GM18907 (cell line): ENCODE results near the gene PTX4.

ENCODE experiments used
- ATAC-seq: cut with Tn5 transposase; IDR thresholded peaks from one replicate; pipeline ENCODE4 v1.9.1; 2021; ENCODE audit warnings: mild to moderate bottlenecking, moderate library complexity; ENCODE audit not compliant: unreplicated experiment

The PTX4 gene

DNA sequence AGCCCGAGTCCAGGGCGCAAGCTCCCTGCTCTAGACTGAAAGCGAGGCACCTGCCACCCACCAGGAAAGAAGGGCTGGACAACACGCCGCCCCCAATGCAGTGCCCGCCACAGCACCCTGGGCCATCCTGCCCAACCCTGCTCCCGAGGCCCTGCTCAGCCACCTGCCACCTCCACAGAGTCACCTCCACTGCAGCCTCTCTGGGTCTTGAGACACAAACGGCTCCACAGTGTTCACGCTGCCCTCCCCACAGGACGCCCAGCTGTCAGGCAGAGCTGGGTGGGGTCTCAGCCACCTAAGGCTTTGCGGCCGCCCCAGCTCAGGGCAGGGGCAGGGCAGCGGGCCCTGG lies 23.2 kb downstream of the PTX4 start:
- no peak for ATAC-seq

DNA sequence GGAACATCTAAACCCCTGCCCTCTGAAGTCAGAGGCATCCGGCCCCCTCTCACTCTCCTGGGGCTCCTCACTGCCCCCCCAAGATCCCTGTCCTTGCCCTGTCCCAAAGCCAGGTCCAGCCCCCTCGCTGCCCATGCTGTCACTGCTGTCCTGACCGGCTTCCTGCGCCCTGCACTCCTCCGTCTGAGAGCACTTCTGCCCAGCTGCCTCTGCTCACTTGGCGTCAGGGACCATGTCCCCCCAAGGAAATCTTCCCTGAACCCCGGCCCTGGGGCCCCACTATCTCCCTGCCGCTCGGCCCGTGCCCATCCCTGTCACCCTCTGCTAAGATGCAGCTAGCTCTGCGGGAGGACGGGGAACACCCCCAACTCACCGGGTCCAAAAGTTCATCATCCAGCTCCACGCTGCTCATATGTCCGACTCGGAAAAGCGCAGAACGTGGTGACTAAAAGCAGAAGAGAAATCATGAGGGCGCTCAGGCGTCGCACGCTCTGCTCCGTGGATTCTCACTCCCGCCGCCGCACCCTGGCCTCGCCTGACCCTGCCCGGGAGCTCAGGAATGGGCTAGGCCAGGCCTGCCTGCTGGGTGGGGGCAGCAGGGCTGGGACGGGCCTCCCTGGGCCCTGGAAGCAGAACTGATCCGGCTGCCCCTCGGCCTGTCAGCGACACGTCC lies 23.7 kb downstream of the PTX4 start:
- no peak for ATAC-seq

DNA sequence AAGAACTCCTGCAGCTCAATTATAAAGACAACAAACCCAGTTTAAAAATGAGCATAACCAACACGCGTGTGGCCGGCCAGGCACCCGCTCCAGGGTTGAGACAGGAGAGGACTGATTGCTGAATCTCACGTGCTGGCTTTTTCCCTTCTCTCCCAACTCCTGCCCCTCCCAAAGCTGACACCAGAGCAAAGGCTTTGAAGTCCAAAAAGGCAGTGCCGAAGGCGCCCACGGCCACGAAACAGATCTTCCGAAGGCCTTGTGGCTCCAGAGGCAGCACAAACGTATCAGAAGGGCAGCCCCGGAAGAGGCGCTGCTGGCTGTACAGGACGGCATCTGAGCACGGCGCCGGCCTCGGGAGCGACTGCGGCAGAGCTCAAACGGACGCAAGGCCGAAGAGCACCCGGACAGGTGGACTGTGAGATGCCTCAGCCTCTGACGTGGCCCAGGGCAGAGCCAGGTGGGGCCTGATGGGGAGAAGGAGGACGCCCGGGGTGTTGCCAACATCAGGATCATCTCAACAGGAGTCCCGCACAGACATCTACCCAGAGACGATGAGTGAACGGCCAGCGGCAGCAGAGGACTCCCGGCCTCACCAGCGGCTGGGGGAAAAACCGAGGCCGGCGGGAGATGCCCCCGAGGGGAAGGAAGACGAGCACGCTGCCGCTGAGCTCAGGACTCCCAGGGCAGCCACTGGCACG lies 24.4 kb downstream of the PTX4 start:
- ATAC-seq: no peak

DNA sequence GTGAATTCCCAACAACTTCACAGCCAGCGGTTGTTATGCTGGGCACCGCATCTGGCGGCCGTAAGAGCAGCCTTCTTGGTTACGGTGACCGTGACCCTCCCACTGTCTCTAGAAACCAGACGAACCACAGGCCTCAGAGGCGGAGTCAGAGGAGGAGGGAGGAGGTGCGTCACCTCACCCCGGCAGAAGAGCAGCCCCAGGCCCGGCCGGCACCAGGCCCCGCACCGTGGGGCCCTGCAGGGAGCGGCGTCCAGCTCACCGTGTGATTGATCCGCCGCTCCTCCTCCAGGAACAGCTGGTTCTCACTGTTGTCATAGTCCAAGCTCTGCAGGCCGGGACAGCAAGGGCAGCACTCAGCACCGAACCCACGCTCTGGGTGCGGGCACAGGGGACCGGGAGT lies 27.6 kb downstream of the PTX4 start:
- ATAC-seq: no peak

DNA sequence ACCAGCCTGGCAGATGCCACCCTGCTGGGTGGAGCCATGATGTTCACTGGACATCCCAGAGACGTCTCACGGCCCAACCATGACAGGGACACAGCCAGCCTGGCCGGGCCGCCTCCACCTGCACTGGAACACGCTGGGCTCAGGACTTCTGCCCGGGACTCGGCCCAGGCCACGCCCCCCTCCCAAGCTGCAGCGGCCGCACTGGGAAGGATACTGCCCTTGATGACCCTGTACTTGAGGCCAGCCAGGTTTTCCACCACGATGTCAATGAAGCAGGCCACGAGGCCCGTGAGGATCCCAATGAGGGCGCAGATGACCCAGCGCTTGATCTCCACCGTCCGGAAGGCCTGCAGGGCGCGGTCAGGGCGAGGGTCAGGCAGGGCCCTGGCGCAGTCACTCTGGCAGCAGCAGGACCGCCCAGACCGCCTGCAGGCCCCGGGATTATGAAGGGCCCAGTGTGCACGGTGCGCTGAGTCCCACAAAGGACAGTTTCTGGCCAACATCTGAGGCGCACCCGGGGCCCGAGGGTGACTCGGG lies 28.1 kb downstream of the PTX4 start:
- no peak for ATAC-seq

DNA sequence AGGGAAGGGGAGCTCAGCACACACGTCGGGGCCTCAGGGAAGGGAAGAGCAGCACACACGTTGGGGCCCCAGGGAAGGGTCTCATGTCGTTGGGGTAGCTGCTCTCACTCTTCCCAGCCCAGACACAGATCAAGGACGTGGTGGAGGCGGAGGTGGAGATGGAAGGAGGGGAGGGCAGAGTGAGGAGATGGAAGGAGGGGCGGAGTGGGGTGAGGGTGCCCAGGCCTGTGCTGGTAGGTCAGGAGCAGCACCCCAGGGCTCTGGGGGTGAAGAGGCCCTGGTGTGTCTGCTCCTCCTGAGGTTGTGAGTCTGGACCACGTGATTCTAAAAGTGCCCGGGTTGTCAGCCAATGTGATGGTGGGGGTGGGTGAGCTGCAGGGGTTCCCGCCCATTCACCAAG lies 28.8 kb downstream of the PTX4 start:
- ATAC-seq: no peak

DNA sequence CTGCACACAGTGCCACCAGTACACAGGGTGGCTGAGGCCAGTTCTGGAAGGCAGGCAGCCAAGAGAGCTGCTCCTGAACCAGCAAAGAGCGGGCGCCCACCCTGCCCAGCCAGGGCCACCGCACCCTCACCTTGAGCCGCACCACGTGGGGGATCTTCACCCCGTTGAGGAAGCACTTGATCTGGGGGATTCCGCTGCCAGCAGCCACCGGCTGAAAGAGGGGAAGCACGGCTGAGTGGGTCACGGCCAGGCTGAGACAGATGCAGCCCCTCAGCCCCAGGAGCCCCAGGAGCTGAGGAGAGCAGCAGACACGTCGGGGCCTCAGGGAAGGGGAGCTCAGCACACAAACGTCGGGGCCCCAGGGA lies 29.8 kb downstream of the PTX4 start:
- ATAC-seq: no peak

DNA sequence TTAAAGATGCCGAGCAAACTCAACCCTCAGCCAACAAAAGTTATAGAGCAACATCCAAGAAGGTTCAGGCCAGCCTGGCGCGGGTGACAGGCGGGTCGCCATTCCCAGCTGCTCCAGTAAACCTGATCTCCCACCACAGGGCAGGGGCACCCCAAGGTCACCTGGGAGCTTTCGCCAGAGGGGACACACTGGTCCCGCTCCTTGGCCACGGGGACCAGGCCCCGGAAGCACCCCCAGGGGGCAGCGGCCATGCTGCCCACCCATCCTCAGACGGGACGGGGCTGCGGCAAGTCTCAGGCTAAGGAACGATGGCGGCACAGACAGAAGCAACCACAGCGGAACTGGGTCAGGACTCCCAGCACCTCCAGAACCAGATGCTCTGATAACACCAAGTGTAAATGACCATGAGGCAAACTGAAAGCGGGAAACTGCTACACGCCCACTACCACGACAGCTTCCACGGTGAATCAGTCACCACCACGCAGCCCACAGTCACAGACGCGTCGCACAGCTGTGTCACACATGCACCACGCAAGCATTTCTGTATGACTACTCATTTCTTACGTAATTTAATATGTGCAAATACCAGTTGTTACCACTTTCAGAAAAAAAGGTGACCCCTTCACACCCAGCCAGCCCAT lies 30.3 kb downstream of the PTX4 start:
- ATAC-seq: no peak

DNA sequence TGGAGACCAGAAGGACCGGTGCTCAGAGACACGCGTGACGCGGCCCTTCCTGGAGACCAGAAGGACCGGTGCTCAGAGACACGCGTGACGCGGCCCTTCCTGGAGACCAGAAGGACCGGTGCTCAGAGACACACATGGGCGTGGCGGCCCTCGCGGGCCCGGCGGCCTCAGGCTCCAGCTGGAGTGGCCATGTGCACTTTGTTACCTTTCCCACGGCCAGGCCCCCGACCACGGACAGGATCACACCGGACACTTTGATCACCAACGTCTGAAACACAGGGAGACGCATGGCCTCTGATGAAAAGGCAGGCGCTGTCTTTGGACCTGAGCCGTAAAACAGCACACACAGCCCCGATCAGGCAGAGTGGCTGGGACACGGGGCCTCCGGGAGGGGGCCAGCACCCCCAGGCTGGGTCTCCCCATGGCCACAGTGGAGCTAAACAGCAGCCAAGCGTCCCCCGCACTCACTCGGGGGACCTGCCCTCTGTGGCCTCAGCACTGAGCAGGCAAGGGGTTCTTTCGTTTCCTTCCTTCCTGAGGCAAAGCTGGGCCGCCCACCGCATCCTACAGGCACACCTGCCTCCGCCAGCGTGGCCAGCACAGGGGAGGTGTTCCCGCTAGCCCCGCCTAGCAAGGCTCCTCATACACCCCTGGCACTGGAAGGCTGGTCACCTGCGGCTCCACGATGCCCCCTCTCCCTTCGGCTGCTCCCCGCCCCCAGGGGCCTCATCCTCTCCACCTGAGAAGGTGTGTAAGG lies 31.1 kb downstream of the PTX4 start:
- ATAC-seq: no peak

DNA sequence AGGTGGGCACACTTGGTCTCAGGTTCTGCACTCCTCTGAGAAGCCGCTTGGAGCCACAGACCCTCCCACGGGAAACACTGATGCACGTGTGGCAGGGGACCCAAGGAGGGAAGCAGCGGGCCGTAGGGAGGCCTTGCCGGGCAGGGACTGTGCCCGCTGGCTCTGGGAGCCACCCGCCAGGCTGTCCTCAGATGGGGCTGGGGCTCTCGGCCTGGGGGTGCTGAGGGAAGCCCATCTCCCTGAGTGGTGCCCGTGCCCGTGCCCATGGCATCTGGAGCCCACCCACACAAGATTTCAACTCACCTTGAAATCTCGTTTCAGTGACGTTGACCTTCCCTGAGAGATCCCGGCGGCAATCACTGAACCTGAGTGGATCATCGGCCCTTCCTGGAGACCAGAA lies 31.8 kb downstream of the PTX4 start:
- ATAC-seq: no peak

DNA sequence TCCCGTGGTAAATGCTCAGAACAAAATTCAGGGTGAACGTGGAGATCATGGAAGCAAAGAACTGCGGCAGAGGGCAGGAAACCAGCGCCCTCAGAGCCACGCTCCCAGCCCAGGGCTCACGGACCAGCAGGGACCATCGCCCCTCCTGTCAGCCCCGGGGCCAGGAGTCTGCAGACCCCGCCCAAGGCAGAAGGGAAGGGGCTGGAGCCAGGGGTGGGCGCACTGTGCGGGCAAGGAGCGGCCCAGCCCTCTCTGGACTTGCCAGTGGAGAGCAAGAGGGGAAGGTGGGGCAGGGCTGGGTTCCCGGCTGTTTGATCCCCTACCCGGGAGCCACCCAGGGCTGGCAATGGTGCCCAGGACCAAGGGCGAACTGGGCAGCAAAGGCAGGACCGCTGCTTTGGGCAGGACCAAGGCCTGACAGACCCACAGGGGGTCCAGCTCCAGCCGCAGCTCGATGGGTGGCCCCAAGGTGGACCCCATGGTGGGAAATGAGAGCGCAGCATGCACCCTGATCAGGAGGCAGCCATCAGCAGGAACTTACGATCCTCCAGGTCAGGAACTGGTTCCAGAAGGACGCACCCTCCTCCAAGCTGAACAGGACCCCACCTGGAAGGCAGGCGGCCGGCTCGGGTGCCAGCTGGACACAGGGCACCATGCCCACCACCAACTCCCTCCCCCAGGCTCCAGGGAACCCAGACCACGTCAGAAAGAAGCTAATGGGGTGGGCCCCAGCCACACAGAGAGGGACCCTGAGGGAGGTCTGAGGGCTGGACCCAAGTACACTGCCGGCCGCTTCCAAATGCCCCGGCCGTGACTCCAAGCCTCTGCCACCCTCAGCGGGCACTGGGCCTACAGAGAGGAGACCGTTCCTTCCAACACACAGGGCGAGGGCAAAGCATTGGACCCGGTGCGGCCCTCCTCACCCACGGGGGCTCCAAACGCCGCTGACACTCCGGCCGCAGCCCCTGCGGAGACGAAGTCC lies 33.3 kb downstream of the PTX4 start:
- ATAC-seq: no peak

DNA sequence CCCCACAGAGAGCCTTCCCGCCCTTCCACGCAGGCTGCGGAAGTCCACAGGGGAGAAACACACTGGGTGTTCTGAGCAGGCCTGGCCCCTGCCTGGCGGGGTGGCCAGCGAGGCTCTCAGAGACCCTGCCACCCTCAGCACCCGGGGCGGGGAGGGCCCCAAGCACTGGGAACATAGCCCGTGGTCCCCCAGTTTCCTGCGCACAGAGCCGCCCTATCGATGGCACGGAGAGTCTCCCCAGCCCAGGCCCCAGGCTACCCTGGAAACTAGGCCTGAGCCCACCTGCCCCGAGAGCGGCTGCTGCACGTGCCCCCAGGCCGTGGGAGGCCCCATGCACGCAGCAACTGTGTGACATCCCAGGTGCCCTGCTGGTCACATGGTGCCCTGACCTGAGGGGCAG lies 34.2 kb downstream of the PTX4 start:
- no peak for ATAC-seq

DNA sequence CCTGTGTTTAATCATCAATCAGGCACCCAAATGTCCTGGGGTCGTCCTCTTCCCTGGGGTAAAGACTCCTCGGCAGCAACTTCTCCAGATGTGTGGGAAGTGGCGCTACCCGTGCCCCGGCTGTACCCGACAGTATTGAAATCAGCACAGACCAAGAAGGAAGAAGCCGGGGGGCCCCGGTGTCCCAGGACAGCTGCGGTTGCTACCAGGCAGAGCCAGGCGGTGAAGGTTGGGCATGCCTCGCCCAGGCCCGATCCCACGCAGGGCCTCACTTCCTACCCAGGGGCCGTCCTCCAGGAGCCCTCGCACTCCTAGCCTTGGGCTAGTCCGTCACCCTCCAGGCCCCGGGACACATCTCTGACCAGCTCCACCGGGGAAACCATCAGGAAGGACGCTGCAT lies 35.4 kb downstream of the PTX4 start:
- ATAC-seq: no peak

DNA sequence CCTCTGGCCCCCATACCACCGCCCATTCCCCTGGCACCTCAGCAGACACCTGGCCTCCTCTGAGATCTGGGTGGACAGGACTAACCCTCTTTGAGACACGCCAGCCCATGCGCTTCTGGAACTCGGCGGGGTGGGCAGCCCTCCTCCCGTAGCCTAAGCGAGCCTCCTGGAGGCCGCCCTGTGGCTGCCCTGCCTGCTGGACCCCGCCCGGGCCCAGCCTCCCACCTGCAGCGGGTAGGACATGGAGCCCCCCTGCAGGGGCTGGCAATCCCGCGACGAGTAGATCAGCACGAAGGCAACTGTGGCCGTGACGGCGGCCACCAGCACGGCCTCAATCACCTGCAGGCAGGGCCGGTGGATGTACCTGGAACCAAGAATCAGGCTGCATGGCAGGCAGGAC lies 36.2 kb downstream of the PTX4 start:
- ATAC-seq: no peak

DNA sequence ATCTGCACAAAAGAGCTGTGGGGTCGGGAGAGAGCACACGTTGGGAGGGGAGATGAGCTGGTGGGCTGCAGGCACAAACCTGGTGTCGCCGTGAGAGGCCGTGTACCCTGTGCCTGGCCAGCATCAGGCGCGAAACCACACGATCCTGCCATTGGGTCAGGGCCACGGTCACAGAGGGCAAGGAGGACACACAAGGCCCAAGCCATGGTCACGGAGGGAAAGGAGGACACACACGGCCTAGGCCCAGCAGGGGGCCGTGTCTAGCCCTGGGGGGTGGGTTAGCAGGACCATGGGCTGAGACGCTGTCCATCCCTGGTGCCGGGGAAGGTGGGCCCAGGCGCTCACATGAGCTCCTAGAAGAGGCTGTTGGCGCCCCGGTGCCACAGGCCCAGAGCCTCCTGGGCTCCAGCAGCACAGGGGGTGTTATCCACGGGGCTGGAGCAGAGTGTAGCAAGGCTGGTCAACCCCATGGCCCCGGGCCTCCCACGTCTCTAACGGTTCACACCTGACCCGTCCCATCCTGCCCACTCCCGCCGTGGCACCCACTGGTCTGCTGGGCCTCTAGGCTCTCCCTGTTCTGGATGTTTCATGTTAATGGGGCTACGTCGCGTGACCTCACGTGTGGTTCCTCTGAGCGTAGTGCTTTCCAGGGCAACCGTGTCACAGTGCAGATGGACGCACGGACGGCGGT lies 36.9 kb downstream of the PTX4 start:
- ATAC-seq: no peak

DNA sequence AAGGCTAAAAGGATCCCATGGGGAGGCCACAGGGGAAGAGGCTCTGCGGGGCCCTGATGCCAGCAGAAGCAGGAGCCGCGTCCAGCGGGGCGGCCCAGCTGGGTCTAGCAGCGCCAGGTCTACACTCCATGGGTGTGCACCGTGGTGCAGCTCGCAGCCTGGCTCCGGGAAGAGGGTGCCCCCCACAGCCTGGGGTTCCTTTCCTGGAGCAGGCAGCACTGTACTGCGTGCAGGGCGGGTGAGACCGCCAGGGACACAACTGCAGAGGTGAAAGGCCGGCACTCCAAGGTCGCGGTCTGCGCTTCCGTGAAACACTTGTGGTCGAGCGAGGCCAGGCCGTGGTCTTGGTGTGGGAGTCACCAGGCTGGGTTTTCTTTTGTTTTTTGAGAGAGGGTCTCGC lies 37.9 kb downstream of the PTX4 start:
- ATAC-seq: no peak

DNA sequence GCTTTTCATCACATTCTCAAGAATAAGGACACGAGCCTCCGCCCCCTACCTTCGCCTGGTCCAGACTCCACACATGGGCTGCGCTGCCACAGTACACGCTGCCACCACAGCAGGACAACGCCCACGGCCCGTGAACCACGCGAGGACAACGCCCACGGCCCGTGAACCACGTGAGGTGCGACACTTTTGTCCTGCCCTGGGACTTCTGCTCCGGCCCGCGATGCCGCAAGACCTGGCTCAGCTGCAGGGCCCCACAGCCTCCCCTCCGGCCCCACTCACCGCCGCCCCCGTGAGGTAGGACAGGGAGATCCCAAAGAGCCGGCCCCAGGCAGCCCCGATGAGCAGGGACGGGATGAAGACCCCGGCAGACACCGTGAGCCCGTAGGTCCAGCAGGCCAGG lies 38.5 kb downstream of the PTX4 start:
- no peak for ATAC-seq

DNA sequence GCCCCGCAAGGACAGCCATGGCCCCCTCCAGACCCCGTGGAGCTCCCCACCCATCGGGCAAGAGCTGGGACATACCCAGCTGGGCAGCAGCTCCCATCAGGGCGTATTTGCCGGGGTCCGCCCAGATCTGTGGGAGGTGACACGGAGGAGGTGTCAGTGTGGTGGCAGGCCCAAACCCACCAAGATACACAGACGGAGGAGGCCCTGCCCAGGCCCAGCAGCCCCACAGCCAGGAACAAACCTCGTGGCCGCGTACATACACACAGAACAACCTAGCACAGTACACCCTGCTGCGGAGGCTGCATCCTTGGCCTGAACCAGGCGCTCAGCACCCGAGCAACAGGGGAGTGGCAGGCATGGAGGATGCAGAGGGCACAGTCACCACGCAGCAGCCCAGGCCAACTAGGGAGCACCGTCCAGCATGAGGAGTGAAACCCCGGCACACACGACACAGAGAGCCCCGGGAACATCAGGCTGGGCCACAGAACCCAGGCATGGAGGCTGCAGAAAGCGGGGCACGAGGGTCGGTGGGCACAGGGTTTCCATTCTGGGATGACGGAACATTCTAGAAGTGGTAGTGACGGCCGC lies 39.4 kb downstream of the PTX4 start:
- ATAC-seq: no peak

DNA sequence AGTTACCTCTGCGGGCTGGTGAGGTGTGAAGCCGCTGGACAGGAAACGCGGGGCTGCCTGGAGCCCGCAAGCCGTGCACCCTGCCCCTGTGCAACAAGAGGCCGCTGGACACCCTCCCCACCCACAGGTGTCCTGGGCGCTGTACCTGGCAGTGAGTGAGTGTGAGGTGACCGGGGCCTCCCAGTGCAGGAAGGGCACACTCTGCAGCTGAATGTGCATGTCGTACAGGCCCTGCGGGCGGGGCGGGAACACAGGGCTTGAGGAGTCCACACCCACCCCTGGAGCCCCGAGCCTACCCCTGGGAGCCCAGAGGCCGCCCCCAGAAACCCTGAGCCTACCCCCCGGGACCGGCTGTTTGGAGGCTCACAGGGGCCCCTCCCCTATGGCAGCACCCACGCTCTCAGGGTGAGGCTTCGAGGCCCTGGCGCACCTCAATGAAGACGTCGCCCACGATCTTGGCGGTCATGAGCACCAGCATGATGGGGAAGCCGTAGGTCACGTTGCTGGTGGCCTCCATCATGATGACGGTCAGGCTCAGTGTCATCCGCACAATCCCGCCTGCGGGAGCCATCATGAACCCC lies 40.1 kb downstream of the PTX4 start:
- no peak for ATAC-seq
